B cell (primary cell): ENCODE results near the gene VWA7. TPM values are rescaled to one million over a fixed set of nuclear protein-coding genes. Genes with fewer than 3 reads are reported as not detected.

Experiments
- ATAC-seq: fragments of 200-7000 bp; cut with Tn5 transposase; one replicate; pipeline ENCODE4 v1.10.0; 2021; ENCODE audit warnings: low read depth, mild to moderate bottlenecking, moderate number of reproducible peaks, moderate library complexity
- CTCF ChIA-PET: fragments of 350-600 bp; sonication (Branson Sonifier 250); formaldehyde crosslinking; loops from one replicate; lab custom pipeline; 2021; ENCODE audit warnings: antibody characterized with exemption, inconsistent platforms; lab: Charles Lee
- POLR2A ChIA-PET: fragments of 350-600 bp; sonication (Branson Sonifier 250); formaldehyde crosslinking; loops from one replicate; lab custom pipeline; 2021; ENCODE audit warnings: antibody characterized with exemption; lab: Charles Lee
- DNase-seq: peaks from one replicate; pipeline ENCODE4 v3.0.0; 2013
- H2AFZ ChIP-seq: 2 replicates; pipeline ENCODE4 v1.6.1; 2012; ENCODE audit warnings: mild to moderate bottlenecking, low read depth, low read length; ENCODE audit not compliant: insufficient read depth, poor library complexity, severe bottlenecking
- H3K27ac ChIP-seq, 2 donors: 1 replicate in 1 of 2; 2 replicates in 1 of 2; pipeline ENCODE4 v1.5.1; 2012 to 2013; ENCODE audit warnings: low read length in 2 of 2, mild to moderate bottlenecking in 2 of 2, moderate library complexity in 1 of 2
- H3K27me3 ChIP-seq, 4 experiments: fragments of 200-600 bp in 1 of 4; sonication (generic) in 1 of 4; replicated peaks in 1 of 4; 1 replicate in 2 of 4; 2 replicates in 2 of 4; pipeline versions ENCODE4 v1.6.1 to v1.7.0; 2013 to 2016; ENCODE audit warnings: low read length in 3 of 4, mild to moderate bottlenecking in 2 of 4, mixed read lengths in 1 of 4, moderate library complexity in 1 of 4; ENCODE audit not compliant: insufficient read depth in 4 of 4, control insufficient read depth in 3 of 4; ENCODE audit errors: control extremely low read depth in 1 of 4
- H3K36me3 ChIP-seq, 2 experiments: replicated peaks in 1 of 2; 1 replicate in 1 of 2; 2 replicates in 1 of 2; pipeline versions ENCODE4 v1.6.1 to v1.7.1; 2013; ENCODE audit warnings: low read length in 1 of 2; ENCODE audit not compliant: insufficient read depth in 2 of 2, control insufficient read depth in 1 of 2; ENCODE audit errors: control extremely low read depth in 1 of 2, extremely low read depth in 1 of 2
- H3K4me1 ChIP-seq, 2 donors: fragments of 200-600 bp in 1 of 2; sonication (generic) in 1 of 2; 1 replicate in 1 of 2; 2 replicates in 1 of 2; pipeline versions ENCODE4 v1.5.1 to v1.6.1; 2013 to 2017; ENCODE audit warnings: low read length in 2 of 2; ENCODE audit not compliant: control insufficient read depth in 2 of 2, insufficient read depth in 2 of 2
- H3K4me2 ChIP-seq: replicated peaks from 2 replicates; pipeline ENCODE3; 2012; ENCODE audit warnings: mild to moderate bottlenecking, low read depth, low read length; ENCODE audit not compliant: poor library complexity, severe bottlenecking
- H3K4me3 ChIP-seq, 5 experiments: fragments of 200-600 bp in 1 of 5; sonication (generic) in 1 of 5; 1 replicate in 3 of 5; 2 replicates in 2 of 5; pipeline versions ENCODE4 v1.5.1 to v1.7.0; 2011 to 2016; ENCODE audit warnings: low read length in 4 of 5, mild to moderate bottlenecking in 4 of 5, low read depth in 2 of 5, control low read depth in 1 of 5, moderate library complexity in 1 of 5; ENCODE audit not compliant: insufficient read depth in 1 of 5; ENCODE audit errors: control extremely low read depth in 1 of 5, extremely low read depth in 1 of 5
- H3K79me2 ChIP-seq: fragments of 200-600 bp; sonication (generic); one replicate; pipeline ENCODE4 v1.6.0; 2016; ENCODE audit warnings: low read length; ENCODE audit not compliant: control insufficient read depth, insufficient read depth
- H3K9ac ChIP-seq: fragments of 200-600 bp; sonication (generic); 2 replicates; pipeline ENCODE4 v1.6.1; 2017; ENCODE audit warnings: mild to moderate bottlenecking, low read length, moderate library complexity
- H3K9me3 ChIP-seq, 3 donors: one replicate each; pipeline versions ENCODE4 v1.6.1 to v1.7.1; 2013; ENCODE audit warnings: low read length in 2 of 3; ENCODE audit not compliant: control insufficient read depth in 2 of 3, insufficient read depth in 1 of 3; ENCODE audit errors: control extremely low read depth in 1 of 3
- H4K20me1 ChIP-seq: 2 replicates; pipeline ENCODE4 v1.6.0; 2012; ENCODE audit warnings: mild to moderate bottlenecking, low read length; ENCODE audit not compliant: insufficient read depth, control insufficient read depth, poor library complexity, severe bottlenecking
- H3K27ac Mint-ChIP-seq: one replicate; pipeline ENCODE4 v1.8.0; 2021; ENCODE audit warnings: mixed read lengths
- H3K27me3 Mint-ChIP-seq: one replicate; pipeline ENCODE4 v1.8.0; 2021; ENCODE audit warnings: mixed read lengths
- H3K4me1 Mint-ChIP-seq: one replicate; pipeline ENCODE4 v1.8.0; 2021; ENCODE audit warnings: mixed read lengths
- H3K4me3 Mint-ChIP-seq: one replicate; pipeline ENCODE4 v1.8.0; 2021; ENCODE audit warnings: mixed read lengths
- H3K9me3 Mint-ChIP-seq: one replicate; pipeline ENCODE4 v1.8.0; 2022; ENCODE audit warnings: mixed read lengths; ENCODE audit not compliant: insufficient read depth
- CTCF ChIP-seq: fragments of 200-600 bp; IDR thresholded peaks from one replicate; pipeline ENCODE4 v1.8.0; 2022; ENCODE audit warnings: antibody characterized with exemption, mild to moderate bottlenecking
- EZH2 ChIP-seq: IDR thresholded peaks from 2 replicates; pipeline ENCODE4 v1.6.1; 2012; ENCODE audit warnings: borderline replicate concordance, low read depth, mild to moderate bottlenecking, moderate library complexity, low read length; ENCODE audit not compliant: insufficient read depth, poor library complexity, severe bottlenecking
- WGBS: methylation state at CpG from one replicate; pipeline ENCODE4 v1.1.5; 2013; ENCODE audit warnings: missing lambda C conversion rate; ENCODE audit not compliant: insufficient coverage; 5-methylcytosine and 5-hydroxymethylcytosine counted together
- intact Hi-C: fragments of 100-400 bp; cut with micrococcal nuclease; formaldehyde crosslinking; loops from one replicate; pipeline ENCODE4 v1.10.0; 2022
- polyA plus RNA-seq: library from polyadenylated mRNA; depleted of rRNA; stranded (reverse); fragments of >200 nt; gene quantifications from 2 replicates; pipeline ENCODE4 v1.2.3, GENCODE V29; 2012
- total RNA-seq, 2 donors: library from RNA; stranded (reverse); fragments of 120-200 nt in 1 of 2; gene quantifications; 1 replicate in 1 of 2; 2 replicates in 1 of 2; pipeline versions ENCODE4 v1.2.3 to v1.2.4, GENCODE V29; 2013 to 2022

The VWA7 gene
- total and polyA plus RNA-seq, 2 donors (not counting 1 experiment from before 2014, with no cell fraction given) = 5.2 to 6.0 TPM

GRCh38 chr6:31729979-31730630 is 47.0 kb downstream of the VWA7 start:
- Mint-ChIP-seq H3K27me3 (no peaks in the 10 kb centered on the region), H3K27ac (peak overlapping the region; percentile 97), H3K4me3 (peak overlapping the region; percentile 99), H3K9me3 (no peaks in the 10 kb centered on the region), H3K4me1 (peaks cover 76% of the 10 kb centered on the region)
- H3K36me3 ChIP-seq = peaks cover 4 to 57% of the 10 kb centered on the region in 2 experiments
- ChIA-PET POLR2A (interaction anchor here (0.6 to 2.5 kb wide), 11 partner anchors 10 to 172 kb away, joined by 3 to 28 read pairs (median 6); partner anchors contain the start of genes ABHD16A, EHMT2, HSPA1A and HSPA1L), CTCF (interaction anchor here (0.6 to 6.3 kb wide), 29 partner anchors 9 to 168 kb away, joined by 3 to 90 read pairs (median 4); partner anchors contain the start of genes ABHD16A, CLIC1, GPANK1 and HSPA1A)
- H3K4me2 ChIP-seq = peak overlapping the region; percentile 88
- H3K27me3 ChIP-seq = no peaks in the 10 kb centered on the region
- DNase-seq = peak; percentile 88
- H3K27ac ChIP-seq = peak overlapping the region; percentile 78 to 82
- under 1% methylated on average over 39 of the region's 46 CpGs for WGBS
- peak; percentile 57 for ATAC-seq
- H2AFZ ChIP-seq = peak overlapping the region; percentile 81
- peaks cover 15% of the 10 kb centered on the region for H4K20me1 ChIP-seq
- peaks cover 43% of the 10 kb centered on the region for H3K79me2 ChIP-seq
- H3K9me3 ChIP-seq = no peaks in the 10 kb centered on the region
- peak overlapping the region; percentile 67 to 94 (median 85) for H3K4me3 ChIP-seq
- H3K4me1 ChIP-seq = peaks cover 50 to 61% of the 10 kb centered on the region in 2 donors
- peak overlapping the region; percentile 90 for H3K9ac ChIP-seq
- intact Hi-C loops = loop anchor here (1.0 to 10.0 kb wide), 6 partner anchors 8 to 465 kb away; partner anchors contain the start of genes ABHD16A, DXO, GPSM3 and LY6G5C
- TF ChIP-seq EZH2 (no peak), CTCF (no peak)
